Measurements from ENCODE around the gene PTPRD.

Gene PTPRD

DNA sequence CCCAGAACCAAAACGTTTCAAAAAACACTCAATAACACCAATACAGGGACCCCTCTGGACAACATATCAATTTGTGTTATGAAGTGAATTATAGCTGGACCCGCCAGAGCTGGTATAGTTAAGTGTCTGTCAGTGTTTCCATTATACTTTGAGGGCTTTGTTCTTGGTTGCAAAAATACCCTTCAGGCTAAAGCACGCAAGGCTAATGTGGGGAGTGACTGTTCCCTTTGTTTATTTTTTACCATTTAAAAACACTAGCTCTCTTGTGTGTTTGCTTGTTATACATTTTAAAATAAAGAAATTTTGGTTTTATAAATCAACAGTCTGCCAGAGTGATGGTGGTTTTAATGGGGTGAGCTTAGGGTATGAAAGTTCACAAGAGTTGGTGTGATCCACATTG, 859.5 kb downstream of the PTPRD start:
- no peak for DNase-seq (ENCODE audit: low read depth in 3 of 3)

DNA sequence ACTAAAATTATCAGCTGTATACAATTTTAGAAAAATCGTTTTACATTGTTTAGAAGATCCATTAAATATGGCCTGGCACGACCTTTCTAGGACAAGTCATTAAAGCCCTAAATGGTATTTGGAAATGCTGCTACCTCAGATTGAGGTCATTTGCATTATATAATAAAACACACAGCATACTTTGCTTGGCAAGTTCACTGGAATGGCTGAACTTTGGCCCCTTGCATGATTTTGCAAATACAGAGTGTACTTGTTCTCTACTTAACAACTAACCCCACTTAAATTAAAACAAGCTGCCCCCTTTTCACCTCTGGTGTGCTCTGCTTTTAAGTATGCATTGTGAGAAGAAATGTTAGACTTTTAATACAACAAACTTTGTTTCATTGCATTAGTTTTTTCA, 860.1 kb downstream of the PTPRD start:
- DNase-seq (ENCODE audit: low read depth in 3 of 3): no peak

DNA sequence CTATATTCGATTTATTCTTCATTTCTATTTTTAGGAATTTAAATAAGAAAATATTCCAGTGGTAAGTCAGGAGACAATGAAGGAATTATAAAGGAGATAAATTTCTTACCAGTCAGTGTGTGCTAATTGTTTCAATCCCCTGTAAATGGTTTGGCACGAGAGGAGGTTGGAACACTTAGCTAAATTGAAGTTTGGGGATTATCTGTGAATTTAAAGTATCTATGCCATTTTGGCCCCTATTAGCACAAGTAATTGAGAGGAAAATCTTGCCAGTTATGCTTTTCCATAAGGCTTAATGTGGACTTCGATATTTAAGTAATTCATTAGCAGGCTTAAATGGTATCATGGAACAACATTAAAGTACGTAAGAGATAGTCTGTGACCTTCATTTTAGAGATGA, 860.8 kb downstream of the PTPRD start:
- no peak for DNase-seq (ENCODE audit: low read depth in 3 of 3)

DNA sequence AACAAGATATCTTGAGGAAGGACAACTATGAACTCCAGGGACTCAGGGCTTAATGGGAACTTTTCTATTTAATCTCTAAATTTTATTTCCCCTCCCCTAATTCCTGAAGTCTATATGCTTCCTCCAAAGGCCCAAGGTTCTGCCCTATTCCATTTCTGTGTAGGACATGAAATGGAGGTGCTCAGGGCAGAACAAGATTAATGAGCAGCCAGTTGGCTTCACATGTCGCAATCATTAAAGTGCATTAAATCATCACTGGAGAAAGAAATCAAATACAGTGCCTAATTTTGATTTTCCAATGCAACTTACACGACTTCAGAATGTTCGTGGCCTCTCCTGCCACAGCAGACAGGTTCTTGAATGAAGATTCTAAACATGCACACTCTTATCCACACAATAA, 862.1 kb downstream of the PTPRD start:
- no peak for DNase-seq (ENCODE audit: low read depth in 3 of 3)

DNA sequence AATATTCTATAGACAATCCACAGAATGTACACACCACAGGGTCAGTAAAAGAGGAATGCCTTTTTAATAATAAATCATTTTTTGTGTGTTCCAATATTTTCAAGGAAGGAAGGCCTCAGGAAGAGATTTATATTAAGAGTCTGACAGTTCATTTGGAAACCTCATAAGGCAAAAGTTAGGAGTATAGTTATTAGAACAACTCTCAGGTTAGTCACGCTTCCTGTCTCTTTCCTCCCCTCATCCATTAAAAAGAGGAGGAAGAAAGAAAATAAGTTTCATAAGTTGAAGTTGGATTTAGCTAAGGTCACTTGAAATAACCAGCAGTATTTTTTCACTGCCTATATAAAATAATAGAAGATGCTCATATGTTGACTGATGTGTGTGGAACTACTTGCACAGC, 863.2 kb downstream of the PTPRD start:
- DNase-seq (ENCODE audit: low read depth in 3 of 3): no peak

DNA sequence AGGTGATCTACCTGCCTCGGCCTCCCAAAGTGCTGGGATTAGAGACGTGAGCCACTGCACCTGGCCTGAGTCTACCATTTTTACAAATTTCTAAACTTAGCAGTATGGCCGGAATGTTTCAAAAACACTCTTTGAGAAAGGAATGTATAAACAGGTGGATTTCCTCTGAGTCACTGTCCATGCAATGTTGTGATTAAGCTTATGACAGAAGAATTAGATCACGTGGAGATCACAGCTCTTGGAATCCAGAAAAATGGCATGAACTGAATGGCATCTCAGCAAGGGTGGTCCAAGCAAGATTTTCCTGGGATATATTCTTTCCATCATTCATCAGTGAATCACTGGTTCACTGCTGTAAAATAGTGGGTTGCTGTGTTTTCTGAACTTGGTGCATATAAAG, 865.0 kb downstream of the PTPRD start:
- no peak for DNase-seq (ENCODE audit: low read depth in 3 of 3)

DNA sequence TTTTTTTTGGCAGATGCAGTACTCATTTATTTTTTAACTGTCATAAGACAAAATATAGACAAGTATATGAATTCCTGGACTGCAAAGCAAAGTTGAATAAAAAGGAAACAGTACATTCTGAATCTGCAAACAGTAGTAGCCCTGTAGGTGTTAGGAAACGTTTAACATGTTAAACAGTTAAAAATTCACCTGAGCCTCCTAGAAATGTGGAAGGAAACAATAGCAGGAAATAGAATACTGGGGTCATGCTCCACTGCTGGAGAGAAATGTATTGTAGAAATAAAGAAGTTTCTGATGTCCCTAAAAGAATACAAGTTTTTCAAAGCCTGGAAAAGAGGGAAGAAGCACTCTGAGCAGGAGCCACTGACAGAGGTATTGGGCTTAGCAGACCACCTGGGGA, 866.0 kb downstream of the PTPRD start:
- DNase-seq (ENCODE audit: low read depth in 3 of 3): no peak

DNA sequence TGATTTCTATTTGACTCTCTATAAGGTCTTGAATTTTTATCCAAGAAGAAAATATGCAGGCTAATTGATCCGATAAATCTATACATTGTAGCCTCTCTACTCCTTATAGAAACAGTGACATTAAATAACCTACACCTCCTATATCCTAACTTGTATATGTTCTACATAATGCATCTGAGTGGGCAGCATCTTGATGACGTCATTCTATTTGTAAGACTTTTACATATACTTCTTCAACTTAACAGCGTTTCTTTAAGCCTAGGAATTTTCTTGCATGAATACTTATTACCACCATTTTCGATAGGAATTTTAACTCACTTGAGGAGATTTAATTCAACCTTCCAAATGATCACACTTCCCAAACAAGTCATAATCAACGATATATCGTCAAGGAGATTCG, 869.0 kb downstream of the PTPRD start:
- DNase-seq (ENCODE audit: low read depth in 3 of 3): no peak

DNA sequence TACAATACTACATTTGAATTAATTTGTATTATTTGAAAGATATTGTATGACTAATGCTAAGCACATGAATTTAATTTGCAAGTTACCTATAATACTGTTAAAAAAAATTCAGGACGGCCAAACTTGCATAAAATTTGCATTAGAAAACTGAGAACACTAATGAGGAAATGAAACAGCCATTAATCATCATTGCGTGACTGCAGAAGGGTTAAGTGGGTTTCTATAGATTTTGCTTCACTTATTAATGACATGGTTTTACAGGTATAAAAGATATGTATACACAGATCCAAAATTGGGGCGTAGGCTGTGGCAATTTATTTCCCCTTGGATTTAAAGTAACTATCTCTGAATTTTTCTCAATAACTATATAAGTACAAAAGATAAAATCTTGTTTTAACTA, 882.6 kb downstream of the PTPRD start:
- no peak for DNase-seq (ENCODE audit: low read depth in 3 of 3)

DNA sequence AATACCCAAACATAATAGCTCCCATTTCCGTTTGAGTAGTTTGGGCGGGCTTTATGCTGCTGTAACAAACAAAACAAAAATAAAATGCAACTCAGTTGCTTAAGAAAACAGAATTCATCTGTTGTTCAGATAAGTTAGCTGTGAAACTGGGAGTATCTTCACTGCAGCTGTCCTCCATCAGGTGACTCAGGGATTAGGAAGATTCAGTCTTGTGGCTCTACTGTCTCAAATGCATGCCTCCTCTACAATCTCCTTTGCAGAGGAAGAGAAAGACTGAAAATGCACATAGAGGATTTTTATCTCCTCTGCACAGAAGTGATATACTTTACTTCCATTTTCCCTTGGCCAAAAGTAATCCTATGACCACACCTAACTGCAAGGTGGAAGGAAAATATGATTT, 883.7 kb downstream of the PTPRD start:
- no peak for DNase-seq (ENCODE audit: low read depth in 3 of 3)

DNA sequence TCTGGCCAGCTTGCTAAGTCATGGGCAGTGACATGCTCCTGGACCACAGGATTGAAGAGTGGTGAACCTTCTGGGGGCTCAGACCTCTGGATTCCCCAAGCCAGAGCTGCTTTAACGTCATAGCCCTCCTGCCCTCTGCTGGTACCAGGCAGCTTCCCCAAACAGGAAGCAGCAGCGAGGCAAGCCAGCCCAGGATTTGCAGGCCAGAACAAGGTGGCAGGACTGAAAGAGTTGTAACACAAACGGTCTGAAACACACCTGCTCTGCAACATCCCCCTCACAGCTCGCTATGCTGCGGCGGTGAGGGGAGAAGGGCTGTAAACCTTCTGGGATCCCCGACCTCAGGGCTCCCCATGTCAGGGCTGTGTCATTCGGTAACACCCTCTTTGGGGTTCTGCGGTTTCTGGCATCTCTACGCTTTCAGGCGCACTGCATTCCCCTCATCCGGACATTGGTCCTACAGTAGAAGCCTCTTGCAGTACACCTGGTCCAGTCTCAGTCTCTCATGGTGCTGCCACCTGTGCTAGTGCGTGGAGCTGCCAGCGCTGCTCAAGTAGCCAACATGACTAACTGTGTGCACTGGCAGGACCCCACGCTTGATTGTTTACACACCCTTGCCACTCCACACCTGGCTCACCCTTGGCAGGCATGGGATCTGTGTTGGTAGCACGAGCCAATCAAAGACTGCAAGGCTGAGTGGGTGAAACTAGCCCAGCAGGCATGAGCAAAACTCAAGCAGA, 893.3 kb downstream of the PTPRD start:
- no peak for DNase-seq (ENCODE audit: low read depth in 3 of 3)

DNA sequence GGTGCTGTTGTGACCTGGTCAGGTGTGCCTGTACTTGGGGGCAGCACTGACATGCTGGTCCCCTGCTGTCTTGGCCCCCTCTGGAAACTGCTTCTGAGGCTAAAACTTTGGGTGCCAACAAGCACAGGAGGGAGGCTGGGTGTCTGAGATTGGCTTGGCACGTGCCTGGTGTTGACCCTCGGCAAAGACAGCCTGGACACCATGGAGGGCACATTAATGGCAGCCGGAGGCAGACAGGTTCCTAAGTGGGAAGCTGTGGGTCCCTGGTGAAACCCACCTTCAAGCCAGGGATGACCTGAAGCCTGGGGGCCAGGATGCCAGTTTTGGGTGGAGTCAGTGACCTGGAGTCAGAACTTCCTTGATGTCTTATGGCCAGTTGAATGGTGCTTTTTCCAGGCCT, 894.1 kb downstream of the PTPRD start:
- no peak for DNase-seq (ENCODE audit: low read depth in 3 of 3)

DNA sequence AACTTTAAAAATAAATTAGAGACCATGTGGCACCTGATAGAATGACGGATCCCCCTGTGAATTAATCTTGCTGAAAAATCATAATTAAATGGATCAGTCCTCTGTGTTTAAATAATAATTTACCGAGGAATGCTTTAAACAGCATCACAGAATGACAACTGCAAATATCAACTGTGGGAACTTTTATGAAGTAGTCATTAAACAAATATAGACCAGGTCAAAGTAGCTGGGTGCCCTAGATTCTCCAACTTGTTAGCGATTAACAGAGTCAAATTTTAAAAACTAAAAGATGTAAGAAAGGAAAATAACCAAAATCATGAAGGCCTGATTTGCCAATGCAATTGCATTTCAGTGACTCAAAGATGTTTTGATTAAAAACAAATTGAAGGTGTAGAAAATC, 933.4 kb downstream of the PTPRD start:
- DNase-seq (ENCODE audit: low read depth in 3 of 3): no peak

DNA sequence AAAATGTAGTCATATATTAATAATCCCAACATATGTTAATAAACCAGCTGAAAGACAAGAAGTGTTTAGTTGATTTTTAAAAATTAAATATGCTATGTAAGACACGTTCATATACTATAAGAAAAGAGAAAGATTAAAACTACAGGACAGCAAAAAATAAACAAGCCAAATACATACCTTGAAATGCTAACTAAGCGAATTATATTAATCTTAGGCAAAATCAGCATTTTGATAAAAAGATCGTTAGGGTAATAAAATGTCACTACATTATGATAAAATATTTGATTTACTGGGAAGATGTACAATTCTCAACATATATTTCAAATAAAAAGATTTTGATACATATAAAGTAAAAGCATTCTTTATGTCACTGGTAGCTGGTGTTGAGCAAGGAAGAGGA, 938.3 kb downstream of the PTPRD start:
- DNase-seq (ENCODE audit: low read depth in 3 of 3): no peak

DNA sequence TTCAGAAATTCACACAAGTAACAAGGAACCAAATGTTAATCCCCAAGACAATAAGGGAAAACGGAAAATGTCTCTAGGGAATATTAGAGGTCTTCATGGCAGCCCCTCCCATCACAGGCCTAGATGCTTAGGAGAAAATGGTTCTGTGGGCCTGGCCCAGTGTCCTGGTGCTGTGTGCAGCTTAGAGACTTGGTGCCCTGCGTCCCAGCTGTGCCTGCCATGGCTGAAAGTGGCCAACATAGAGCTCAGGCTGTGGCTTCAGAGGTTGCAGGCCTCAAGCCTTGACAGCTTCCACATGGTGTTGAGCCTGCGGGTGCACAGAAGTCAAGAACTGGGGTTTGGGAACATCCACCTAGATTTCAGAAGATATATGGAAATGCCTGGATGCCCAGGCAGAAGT, 942.3 kb downstream of the PTPRD start:
- DNase-seq (ENCODE audit: low read depth in 3 of 3): no peak

DNA sequence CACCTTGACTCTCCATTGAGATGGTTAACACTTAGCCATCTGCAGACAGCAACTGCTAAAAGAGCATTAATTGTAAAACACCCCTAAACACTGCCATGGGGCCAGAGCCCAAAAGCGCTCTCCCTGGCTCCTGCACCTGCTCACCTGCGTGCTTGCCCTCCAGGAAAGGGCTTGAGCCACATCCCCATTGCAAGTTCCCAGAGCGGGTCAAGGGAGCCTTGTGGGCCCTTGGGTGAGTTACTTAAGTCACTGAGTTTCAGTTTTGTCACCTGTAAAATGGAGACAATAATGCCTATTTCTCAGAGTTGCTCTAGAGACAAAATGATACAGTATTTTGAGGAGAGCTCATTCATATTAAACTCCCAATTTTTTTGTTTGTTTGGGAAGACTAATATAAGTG, 967.8 kb downstream of the PTPRD start:
- no peak for DNase-seq (ENCODE audit: low read depth in 3 of 3)

DNA sequence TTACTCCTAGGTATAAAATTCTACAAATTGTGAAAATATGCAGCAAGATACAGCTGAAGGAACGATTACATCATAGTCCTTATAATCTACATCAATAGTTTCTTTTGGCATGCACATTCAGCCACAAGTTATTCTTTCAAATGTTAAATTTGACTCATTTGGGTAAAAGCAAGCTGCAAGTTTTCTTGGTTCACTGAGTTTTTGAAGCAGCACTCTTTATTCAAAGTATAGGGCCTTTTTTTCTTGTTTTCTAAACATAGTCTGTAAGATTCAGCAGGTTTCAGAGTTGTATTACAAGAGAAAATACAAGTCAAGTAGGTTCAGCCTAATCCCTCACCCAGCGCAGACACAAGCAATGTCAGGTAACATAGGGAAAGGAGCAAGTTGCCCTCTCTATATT, 981.5 kb downstream of the PTPRD start:
- no peak for DNase-seq (ENCODE audit: low read depth in 3 of 3)

DNA sequence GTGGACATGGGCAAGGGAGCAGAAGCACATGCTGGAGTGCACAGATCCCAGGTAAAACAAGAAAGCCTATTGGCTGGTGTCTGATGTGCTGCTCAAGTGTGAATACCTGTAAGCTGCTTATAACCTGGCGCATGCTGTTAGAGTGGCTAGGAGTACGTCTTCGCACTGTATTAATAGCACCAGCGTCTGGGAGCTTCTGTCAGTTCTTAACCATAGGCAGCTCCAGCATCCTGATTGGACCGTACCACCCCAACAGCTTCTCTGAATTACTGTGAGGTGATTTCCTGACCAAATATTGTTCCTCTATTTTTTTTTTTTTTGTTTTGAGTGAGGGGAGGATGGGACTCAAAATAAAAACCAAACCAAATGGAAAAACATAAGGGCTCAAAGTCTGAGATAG, 987.6 kb downstream of the PTPRD start:
- no peak for DNase-seq (ENCODE audit: low read depth in 3 of 3)

DNA sequence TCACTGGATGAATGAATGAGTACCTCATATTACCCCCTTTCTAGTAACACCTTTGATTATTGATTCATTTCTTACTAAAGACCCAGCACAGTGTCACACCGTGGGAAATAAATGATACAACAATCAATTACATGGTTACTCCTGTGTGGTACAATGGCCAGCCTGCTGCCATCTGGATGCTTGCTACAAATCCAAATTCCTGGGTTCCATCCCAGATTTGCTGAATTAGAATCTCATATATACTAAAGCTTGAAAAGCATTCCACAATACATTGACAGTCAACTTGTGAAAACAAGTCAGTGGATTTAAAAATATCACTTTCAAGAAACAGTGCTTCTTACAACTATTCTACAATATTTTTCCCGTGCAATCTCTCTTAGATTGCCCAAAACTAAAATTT, 989.3 kb downstream of the PTPRD start:
- DNase-seq (ENCODE audit: low read depth in 3 of 3): no peak

DNA sequence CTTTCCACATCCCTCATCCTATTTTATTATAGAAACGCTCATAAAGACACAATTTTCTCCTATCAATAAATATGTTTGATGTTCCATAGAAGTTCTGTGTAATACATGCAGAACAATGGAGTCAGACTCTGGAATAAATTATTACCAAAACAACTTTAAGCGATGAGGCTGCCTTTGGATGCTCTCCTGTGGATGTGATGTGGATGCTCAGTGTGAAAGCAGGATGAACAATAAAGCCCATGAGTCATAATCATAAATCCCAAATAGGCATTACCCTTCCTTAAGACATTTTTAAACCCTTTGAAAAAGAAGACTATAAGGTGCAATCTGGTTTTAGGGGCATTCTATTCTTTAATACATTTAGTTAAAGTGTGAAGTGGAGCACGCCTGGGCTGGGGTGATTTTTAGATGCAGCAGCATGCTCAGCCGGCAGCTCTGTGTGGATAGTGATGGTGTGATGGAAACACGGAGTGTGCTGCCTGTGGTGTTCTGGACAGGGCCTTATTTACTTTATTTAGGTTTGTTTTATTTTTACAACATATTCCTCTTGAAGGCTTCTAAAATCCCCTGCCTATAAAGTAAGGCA, 991.4 kb downstream of the PTPRD start:
- no peak for DNase-seq (ENCODE audit: low read depth in 3 of 3)

DNA sequence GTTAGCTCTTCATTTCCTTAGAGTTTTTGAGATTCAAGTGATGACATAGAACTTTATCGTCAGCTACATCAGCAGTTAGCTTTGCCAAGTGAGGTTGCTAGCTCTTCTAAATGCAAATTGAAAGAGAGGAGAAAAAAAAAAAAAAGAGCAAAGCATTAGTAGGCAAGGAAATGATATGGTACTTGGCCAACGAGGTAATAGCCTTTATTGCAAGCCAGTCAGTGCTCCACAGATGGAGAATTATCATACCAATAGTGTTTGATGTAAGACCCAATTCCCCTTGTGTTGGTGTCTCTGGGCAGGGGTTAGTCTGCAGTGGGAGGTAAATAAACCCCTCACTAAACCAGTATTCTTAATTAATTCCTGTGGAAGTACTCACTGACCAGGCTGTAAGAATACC, 992.1 kb downstream of the PTPRD start:
- DNase-seq (ENCODE audit: low read depth in 3 of 3): no peak

DNA sequence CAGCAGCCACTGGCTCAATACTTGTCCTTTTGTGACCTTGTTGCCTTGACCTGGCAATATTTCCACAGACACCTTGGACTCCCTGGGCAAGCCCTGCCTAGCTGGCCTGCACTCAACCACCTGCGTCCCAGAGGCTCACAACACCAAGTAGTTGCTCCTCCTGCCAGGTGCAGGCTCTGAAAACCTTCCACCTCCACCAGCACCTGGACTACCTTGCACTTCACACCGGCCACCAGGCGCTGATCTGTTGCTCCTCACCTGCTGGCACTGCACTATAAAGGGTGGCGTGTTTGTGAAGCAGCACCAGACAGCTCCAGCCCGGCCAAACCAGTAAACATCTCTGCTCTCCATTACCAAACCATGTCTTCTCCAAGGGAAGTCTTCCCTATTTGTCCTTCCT, 997.7 kb downstream of the PTPRD start:
- no peak for DNase-seq (ENCODE audit: low read depth in 3 of 3)

DNA sequence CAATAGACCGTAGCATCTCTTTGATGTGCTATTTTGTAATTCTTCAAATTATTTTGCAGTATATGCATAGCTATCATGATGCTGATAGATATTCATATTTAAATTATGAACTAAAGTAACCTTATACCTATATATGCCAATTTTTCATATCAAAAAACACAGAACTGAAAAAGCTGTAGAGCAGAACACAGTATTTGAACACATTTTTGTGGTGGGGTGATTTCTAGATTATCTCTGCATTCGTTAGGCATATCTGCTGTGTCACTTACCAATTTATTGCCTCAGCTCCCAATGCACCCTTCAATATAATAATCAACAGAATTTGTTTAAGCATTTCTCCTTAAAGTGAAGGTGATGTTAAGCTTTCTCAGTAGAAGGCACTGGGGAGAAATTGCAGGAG, 998.2 kb downstream of the PTPRD start:
- DNase-seq (ENCODE audit: low read depth in 3 of 3): no peak

DNA sequence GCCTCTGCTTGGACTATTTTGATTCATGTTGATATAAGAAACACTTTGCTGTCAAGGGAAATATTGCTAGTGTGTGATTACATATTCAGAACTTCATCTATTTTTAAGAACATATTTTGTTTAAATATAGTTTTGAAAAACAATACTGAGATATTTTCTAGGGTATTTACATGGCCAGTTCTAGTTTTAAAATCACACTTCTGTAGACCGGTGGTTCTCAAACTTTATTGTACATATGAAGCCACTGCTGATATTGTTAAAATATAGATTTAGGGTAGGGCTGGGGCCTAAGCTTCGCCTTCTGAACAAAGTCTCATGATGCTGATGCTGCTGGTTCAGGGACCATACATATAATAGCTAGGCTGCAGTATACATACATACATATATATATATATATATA, 1000.0 kb downstream of the PTPRD start:
- no peak for DNase-seq (ENCODE audit: low read depth in 3 of 3)
